Measurements from ENCODE around the gene DAZAP1.

DAZAP1 gene

GRCh38 chr19:1449467-1450442, 42.4 kb downstream of the DAZAP1 start, which contains the start of gene APC2:
Gene APC2 (plus strand): TSS chr19:1450121. CDS start chr19:1453002, 2,881 bp downstream.
- Histone ChIP-seq H3K9me3 (replicated peaks in 1 of 2; ENCODE audit: control insufficient read depth in 2 of 2, insufficient read depth in 1 of 2, low read depth in 1 of 2, low read length in 2 of 2) (no peaks in the 10 kb centered on the region), H3K4me2 (ENCODE audit: insufficient read depth, low read length, poor library complexity, severe bottlenecking) (peak within 1 kb of the TSS; percentile 88), H2BK5ac (ENCODE audit: low read length) (peak within 1 kb of the TSS; percentile 50), H2AFZ (ENCODE audit: low read length) (peak within 1 kb of the TSS; percentile 59), H2BK120ac (ENCODE audit: low read depth, low read length) (peak within 1 kb of the TSS; percentile 2), H3K23ac (ENCODE audit: low read depth, low read length, poor library complexity) (peak within 1 kb of the TSS; percentile 92), H3K4me1 (ENCODE audit: control insufficient read depth in 2 of 2, insufficient read depth in 1 of 2, low read depth in 1 of 2, low read length in 2 of 2) (peaks cover 45 to 55% of the 10 kb centered on the region in 2 donors), H2BK12ac (ENCODE audit: low read length) (peak within 1 kb of the TSS; percentile 46), H3K4ac (ENCODE audit: low read length) (no peak within 1 kb of the TSS), H3K4me3 (ENCODE audit: low read length in 2 of 2) (peak within 1 kb of the TSS; percentile 75 to 77), H3K36me3 (replicated peaks in 1 of 2; ENCODE audit: control insufficient read depth in 2 of 2, insufficient read depth in 2 of 2, low read length in 2 of 2) (peaks cover 2 to 23% of the 10 kb centered on the region in 2 donors), H3K27ac (replicated peaks; ENCODE audit: low read length) (peak within 1 kb of the TSS; percentile 33), H2BK15ac (ENCODE audit: low read length) (peak within 1 kb of the TSS; percentile 22), H3K79me1 (ENCODE audit: low read depth, low read length) (peaks cover 6% of the 10 kb centered on the region), H3K27me3 (ENCODE audit: control insufficient read depth in 3 of 3, insufficient read depth in 3 of 3, low read depth in 1 of 3, low read length in 3 of 3) (peaks cover 0 to 14% (median 0%) of the 10 kb centered on the region in 3 experiments), H2AK5ac (ENCODE audit: low read depth, low read length) (peak within 1 kb of the TSS; percentile 98), H3K14ac (ENCODE audit: low read length) (peak within 1 kb of the TSS; percentile 10), H4K8ac (ENCODE audit: low read depth, low read length) (no peak within 1 kb of the TSS), H3K18ac (ENCODE audit: low read length) (peak within 1 kb of the TSS; percentile 94), H4K91ac (ENCODE audit: low read depth, low read length, poor library complexity) (peak within 1 kb of the TSS; percentile 69), H3K9ac (ENCODE audit: low read depth, low read length, poor library complexity) (peak within 1 kb of the TSS; percentile 94)
- DNase-seq (ENCODE audit: low spot score), result peak; percentile 82
- WGBS, 2 donors (ENCODE audit: extremely low coverage in 2 of 2, insufficient read length in 2 of 2, insufficient replicate concordance in 1 of 2), result no CpG with 5 or more reads among the region's 74 CpGs

GRCh38 chr19:1450735-1451731, 43.6 kb downstream of the DAZAP1 start:
- no peak for DNase-seq (ENCODE audit: low spot score)
- H3K4me2 ChIP-seq (ENCODE audit: insufficient read depth, low read length, poor library complexity, severe bottlenecking), result peak overlapping the region; percentile 88
- peak overlapping the region; percentile 22 for H2BK15ac ChIP-seq (ENCODE audit: low read length)
- H3K18ac ChIP-seq (ENCODE audit: low read length), result peak overlapping the region; percentile 63
- no CpG with 5 or more reads among the region's 22 CpGs for WGBS, 2 donors (ENCODE audit: extremely low coverage in 2 of 2, insufficient read length in 2 of 2, insufficient replicate concordance in 1 of 2)
- peaks cover 43 to 55% of the 10 kb centered on the region in 2 donors for H3K4me1 ChIP-seq (ENCODE audit: control insufficient read depth in 2 of 2, insufficient read depth in 1 of 2, low read depth in 1 of 2, low read length in 2 of 2)
- H3K23ac ChIP-seq (ENCODE audit: low read depth, low read length, poor library complexity), result no peak overlapping the region
- no peak overlapping the region for H2AFZ ChIP-seq (ENCODE audit: low read length)
- peak overlapping the region; percentile 60 for H3K27ac ChIP-seq (replicated peaks; ENCODE audit: low read length)
- peaks cover 0 to 14% (median 0%) of the 10 kb centered on the region in 3 experiments for H3K27me3 ChIP-seq (ENCODE audit: control insufficient read depth in 3 of 3, insufficient read depth in 3 of 3, low read depth in 1 of 3, low read length in 3 of 3)
- H2BK5ac ChIP-seq (ENCODE audit: low read length), result peak overlapping the region; percentile 35
- H3K4ac ChIP-seq (ENCODE audit: low read length), result no peak overlapping the region
- H3K36me3 ChIP-seq (replicated peaks in 1 of 2; ENCODE audit: control insufficient read depth in 2 of 2, insufficient read depth in 2 of 2, low read length in 2 of 2), result peaks cover 2 to 36% of the 10 kb centered on the region in 2 donors
- peak overlapping the region; percentile 33 for H2BK12ac ChIP-seq (ENCODE audit: low read length)
- no peak overlapping the region for H4K8ac ChIP-seq (ENCODE audit: low read depth, low read length)
- H2AK5ac ChIP-seq (ENCODE audit: low read depth, low read length), result peak overlapping the region; percentile 98
- H3K9me3 ChIP-seq (replicated peaks in 1 of 2; ENCODE audit: control insufficient read depth in 2 of 2, insufficient read depth in 1 of 2, low read depth in 1 of 2, low read length in 2 of 2), result no peaks in the 10 kb centered on the region
- peaks cover 13% of the 10 kb centered on the region for H3K79me1 ChIP-seq (ENCODE audit: low read depth, low read length)
- H3K14ac ChIP-seq (ENCODE audit: low read length), result peak overlapping the region; percentile 10
- H4K91ac ChIP-seq (ENCODE audit: low read depth, low read length, poor library complexity), result peak overlapping the region; percentile 50
- H3K9ac ChIP-seq (ENCODE audit: low read depth, low read length, poor library complexity), result peak overlapping the region; percentile 64
- peak overlapping the region; percentile 75 to 77 for H3K4me3 ChIP-seq (ENCODE audit: low read length in 2 of 2)
- H2BK120ac ChIP-seq (ENCODE audit: low read depth, low read length), result peak overlapping the region; percentile 2

- H4K91ac ChIP-seq (ENCODE audit: low read depth, low read length, poor library complexity), result peak overlapping the region; percentile 98
- H3K4ac ChIP-seq (ENCODE audit: low read length), result peak overlapping the region; percentile 84
- peak overlapping the region; percentile 100 for H2BK120ac ChIP-seq (ENCODE audit: low read depth, low read length)
- H3K36me3 ChIP-seq (replicated peaks in 1 of 2; ENCODE audit: control insufficient read depth in 2 of 2, insufficient read depth in 2 of 2, low read length in 2 of 2), result peaks cover 7 to 47% of the 10 kb centered on the region in 2 donors
- peak overlapping the region; percentile 92 for H4K8ac ChIP-seq (ENCODE audit: low read depth, low read length)
- H3K4me2 ChIP-seq (ENCODE audit: insufficient read depth, low read length, poor library complexity, severe bottlenecking), result peak overlapping the region; percentile 33
- DNase-seq (ENCODE audit: low spot score), result no peak
- H2BK5ac ChIP-seq (ENCODE audit: low read length), result peak overlapping the region; percentile 94
- peaks cover 17% of the 10 kb centered on the region for H3K79me1 ChIP-seq (ENCODE audit: low read depth, low read length)
- no peak overlapping the region for H2AFZ ChIP-seq (ENCODE audit: low read length)
- H3K18ac ChIP-seq (ENCODE audit: low read length), result peak overlapping the region; percentile 99
- peak overlapping the region; percentile 60 for H3K27ac ChIP-seq (replicated peaks; ENCODE audit: low read length)
- peaks cover 40 to 50% of the 10 kb centered on the region in 2 donors for H3K4me1 ChIP-seq (ENCODE audit: control insufficient read depth in 2 of 2, insufficient read depth in 1 of 2, low read depth in 1 of 2, low read length in 2 of 2)
- H2BK12ac ChIP-seq (ENCODE audit: low read length), result peak overlapping the region; percentile 100
- peak overlapping the region; percentile 97 for H3K14ac ChIP-seq (ENCODE audit: low read length)
- H3K9ac ChIP-seq (ENCODE audit: low read depth, low read length, poor library complexity), result peak overlapping the region; percentile 92
- no CpG with 5 or more reads among the region's 39 CpGs for WGBS, 2 donors (ENCODE audit: extremely low coverage in 2 of 2, insufficient read length in 2 of 2, insufficient replicate concordance in 1 of 2)
- H2AK5ac ChIP-seq (ENCODE audit: low read depth, low read length), result peak overlapping the region; percentile 99
- H2BK15ac ChIP-seq (ENCODE audit: low read length), result peak overlapping the region; percentile 100
- peak overlapping the region; percentile 92 for H3K23ac ChIP-seq (ENCODE audit: low read depth, low read length, poor library complexity)
- H3K4me3 ChIP-seq (ENCODE audit: low read length in 2 of 2), result peak overlapping the region; percentile 62 to 75
- peaks cover 0 to 8% (median 0%) of the 10 kb centered on the region in 3 experiments for H3K27me3 ChIP-seq (ENCODE audit: control insufficient read depth in 3 of 3, insufficient read depth in 3 of 3, low read depth in 1 of 3, low read length in 3 of 3)
- H3K9me3 ChIP-seq (replicated peaks in 1 of 2; ENCODE audit: control insufficient read depth in 2 of 2, insufficient read depth in 1 of 2, low read depth in 1 of 2, low read length in 2 of 2), result no peaks in the 10 kb centered on the region
Observed at GRCh38 chr19:1451916-1452801, 44.8 kb downstream of the DAZAP1 start.
